ENCODE measurements around the gene HYI.

GRCh38 chr1:43402089-43402865 lies 51.5 kb downstream of the HYI start:
- TF ChIP-seq CTCF (conservative IDR thresholded peaks at IDR 0.05; ENCODE audit: low read depth, low read length) (no peak), EZH2 (IDR thresholded peaks at IDR 0.05; ENCODE audit: low read length, unreplicated experiment) (no peak), EZH2phosphoT487 (IDR thresholded peaks at IDR 0.05; ENCODE audit: borderline replicate concordance, low read length) (no peak)
